Mesenchymal stem cell (in vitro differentiated cells and primary cell): ENCODE results near the gene FOXF2.

ENCODE experiments used
- DNase-seq: peaks from one replicate; pipeline ENCODE4 v3.0.0-alpha.2; 2013
- H2AFZ ChIP-seq: one replicate; pipeline ENCODE4 v1.6.1; 2013; ENCODE audit warnings: low read depth, mild to moderate bottlenecking, control low read depth, inconsistent platforms, low read length, moderate library complexity
- H2AK5ac ChIP-seq: 2 replicates; pipeline ENCODE4 v1.6.1; 2013; ENCODE audit warnings: low read length, moderate library complexity, mild to moderate bottlenecking, inconsistent platforms; ENCODE audit not compliant: severe bottlenecking
- H2BK120ac ChIP-seq: one replicate; pipeline ENCODE4 v1.6.1; 2013; ENCODE audit warnings: low read depth, mild to moderate bottlenecking, inconsistent platforms, low read length, moderate library complexity
- H2BK12ac ChIP-seq, 2 experiments: one replicate each; pipeline ENCODE4 v1.6.1; 2013; ENCODE audit warnings: inconsistent platforms in 2 of 2, low read length in 2 of 2, mild to moderate bottlenecking in 2 of 2, moderate library complexity in 2 of 2, control low read depth in 1 of 2
- H2BK15ac ChIP-seq: one replicate; pipeline ENCODE4 v1.6.1; 2013; ENCODE audit warnings: mild to moderate bottlenecking, low read depth, inconsistent platforms; ENCODE audit not compliant: poor library complexity, severe bottlenecking
- H2BK5ac ChIP-seq: 2 replicates; pipeline ENCODE4 v1.6.1; 2013; ENCODE audit warnings: low read depth, mild to moderate bottlenecking, low read length, control low read depth, inconsistent platforms; ENCODE audit not compliant: poor library complexity, severe bottlenecking
- H3K14ac ChIP-seq, 2 experiments: one replicate each; pipeline ENCODE4 v1.6.1; 2013; ENCODE audit warnings: inconsistent platforms in 2 of 2, low read length in 2 of 2, control low read depth in 1 of 2, mild to moderate bottlenecking in 1 of 2, moderate library complexity in 1 of 2
- H3K18ac ChIP-seq, 2 experiments: one replicate each; pipeline ENCODE4 v1.6.1; 2013; ENCODE audit warnings: inconsistent platforms in 2 of 2, low read length in 2 of 2, control low read depth in 1 of 2, low read depth in 1 of 2, mild to moderate bottlenecking in 1 of 2
- H3K23ac ChIP-seq, 2 experiments: one replicate each; pipeline ENCODE4 v1.6.1; 2013; ENCODE audit warnings: inconsistent platforms in 2 of 2, low read length in 2 of 2, mild to moderate bottlenecking in 2 of 2, moderate library complexity in 2 of 2, control low read depth in 1 of 2
- H3K27ac ChIP-seq: 2 replicates; pipeline ENCODE4 v1.5.1; 2013; ENCODE audit warnings: mild to moderate bottlenecking, moderate library complexity, low read length, control low read depth, inconsistent platforms; ENCODE audit not compliant: poor library complexity, severe bottlenecking
- H3K27me3 ChIP-seq, 2 experiments: 2 replicates each; pipeline versions ENCODE4 v1.6.1 to v1.7.0; 2013; ENCODE audit warnings: low read length in 2 of 2, mild to moderate bottlenecking in 2 of 2, moderate library complexity in 2 of 2, control low read depth in 1 of 2, inconsistent platforms in 1 of 2; ENCODE audit not compliant: control insufficient read depth in 1 of 2, insufficient read depth in 1 of 2
- H3K36me3 ChIP-seq, 2 experiments: 2 replicates each; pipeline versions ENCODE4 v1.6.1 to v1.7.0; 2013; ENCODE audit warnings: low read length in 2 of 2, control low read depth in 1 of 2, inconsistent platforms in 1 of 2, low read depth in 1 of 2, mild to moderate bottlenecking in 1 of 2; ENCODE audit not compliant: insufficient read depth in 2 of 2, control insufficient read depth in 1 of 2
- H3K4ac ChIP-seq, 2 experiments: one replicate each; pipeline ENCODE4 v1.6.1; 2013; ENCODE audit warnings: inconsistent platforms in 2 of 2, low read length in 2 of 2, mild to moderate bottlenecking in 2 of 2, moderate library complexity in 2 of 2, control low read depth in 1 of 2, low read depth in 1 of 2
- H3K4me1 ChIP-seq: 2 replicates; pipeline ENCODE4 v1.6.1; 2013; ENCODE audit warnings: low read depth, low read length, control low read depth; ENCODE audit not compliant: control insufficient read depth, insufficient read depth
- H3K4me2 ChIP-seq: 2 replicates; pipeline ENCODE4 v1.6.1; 2013; ENCODE audit warnings: low read length, mild to moderate bottlenecking, inconsistent platforms; ENCODE audit not compliant: poor library complexity, severe bottlenecking
- H3K4me3 ChIP-seq, 2 experiments: 2 replicates each; pipeline versions ENCODE4 v1.5.1 to v1.7.0; 2013; ENCODE audit warnings: low read length in 2 of 2, mild to moderate bottlenecking in 2 of 2, control low read depth in 1 of 2, low read depth in 1 of 2; ENCODE audit not compliant: insufficient read depth in 1 of 2
- H3K79me1 ChIP-seq: replicated peaks from 2 replicates; pipeline ENCODE4 v1.6.1; 2013; ENCODE audit warnings: mild to moderate bottlenecking, control low read depth, low read length, inconsistent platforms; ENCODE audit not compliant: poor library complexity, severe bottlenecking
- H3K9ac ChIP-seq: 2 replicates; pipeline ENCODE4 v1.7.0; 2013; ENCODE audit warnings: mild to moderate bottlenecking, low read length, moderate library complexity
- H3K9me3 ChIP-seq: 2 replicates; pipeline ENCODE4 v1.7.0; 2013; ENCODE audit warnings: mild to moderate bottlenecking, low read length; ENCODE audit not compliant: control insufficient read depth
- H4K8ac ChIP-seq: one replicate; pipeline ENCODE4 v1.6.1; 2013; ENCODE audit warnings: inconsistent platforms, mild to moderate bottlenecking, low read length, moderate library complexity
- H4K91ac ChIP-seq: one replicate; pipeline ENCODE4 v1.6.1; 2013; ENCODE audit warnings: mild to moderate bottlenecking, low read length, inconsistent platforms
- WGBS: methylation state at CpG from one replicate; pipeline ENCODE4 v1.1.7; 2013; ENCODE audit warnings: mixed read lengths; 5-methylcytosine and 5-hydroxymethylcytosine counted together

Gene FOXF2

DNA sequence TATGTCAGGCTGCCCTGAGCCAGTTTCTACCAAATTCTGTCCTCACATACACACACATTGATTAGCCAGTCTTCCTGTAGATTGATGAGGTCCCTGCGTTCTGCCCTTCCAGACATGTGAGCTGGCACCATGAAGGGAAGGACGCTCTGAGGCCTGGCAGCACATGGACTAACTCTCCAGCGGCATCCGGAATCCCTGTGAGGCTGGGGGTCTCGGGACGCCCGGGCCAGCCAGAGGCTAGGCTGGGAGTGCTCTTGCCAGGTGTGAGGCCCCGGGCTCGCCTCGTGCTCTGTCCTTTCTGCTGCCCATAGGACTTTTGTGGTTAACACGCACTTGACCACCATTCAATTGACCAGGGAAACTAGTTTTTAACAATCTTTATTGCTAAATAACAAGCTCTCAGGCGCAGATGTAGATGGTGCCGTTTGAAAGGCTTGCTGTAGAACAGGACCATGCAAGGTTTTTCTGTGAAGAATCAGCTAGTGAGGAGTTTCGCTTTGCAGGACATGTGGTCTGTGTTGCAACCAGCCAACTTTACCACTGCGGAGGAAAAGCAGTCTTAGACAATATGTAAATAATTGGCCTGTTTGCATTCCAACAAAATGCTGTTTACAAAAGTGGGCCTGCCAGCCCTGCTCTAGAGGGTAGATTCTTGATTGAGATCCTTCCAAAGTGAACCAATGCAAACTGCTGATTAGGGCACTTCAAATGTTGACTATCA is 29.3 kb downstream of the FOXF2 start:
- Histone ChIP-seq H2BK15ac (no peak overlapping the region), H3K79me1 (no peaks in the 10 kb centered on the region), H3K4me1 (peaks cover 2% of the 10 kb centered on the region), H4K91ac (peak overlapping the region; percentile 74), H4K8ac (no peak overlapping the region), H2BK5ac (no peak overlapping the region), H3K4me3 (no peak overlapping the region), H2AK5ac (no peak overlapping the region), H3K4ac (no peak overlapping the region), H2BK120ac (no peak overlapping the region), H3K36me3 (no peaks in the 10 kb centered on the region), H3K4me2 (no peak overlapping the region), H3K23ac (no peak overlapping the region), H2BK12ac (no peak overlapping the region), H3K18ac (peak overlapping the region in 1 of 2 experiments; percentile 18), H2AFZ (no peak overlapping the region), H3K9me3 (no peaks in the 10 kb centered on the region), H3K27ac (no peak overlapping the region), H3K27me3 (peaks cover 12 to 35% of the 10 kb centered on the region in 2 experiments), H3K9ac (no peak overlapping the region), H3K14ac (no peak overlapping the region)
- DNase-seq, result peak; percentile 76
- 74% methylated on average over 14 of the region's 15 CpGs for WGBS

DNA sequence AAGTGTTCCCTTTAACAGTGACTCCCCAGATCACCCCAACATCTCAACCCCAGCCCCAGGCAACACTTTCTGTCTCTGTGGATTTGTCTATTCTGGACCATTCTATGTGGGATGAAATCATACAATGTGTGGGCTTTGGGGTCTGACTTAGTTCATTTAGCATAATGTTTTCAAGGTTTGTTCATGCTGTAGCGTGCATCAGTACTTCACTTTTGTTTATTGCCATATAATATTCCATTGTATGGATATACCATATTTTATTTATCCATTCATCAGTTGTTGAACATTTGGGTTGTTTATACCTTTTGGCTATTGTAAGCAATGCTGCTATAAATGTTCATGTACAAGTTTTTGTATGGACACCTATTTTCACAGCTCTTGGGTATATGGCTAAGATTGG is 31.0 kb downstream of the FOXF2 start:
- Histone ChIP-seq H3K4me2 (no peak overlapping the region), H2BK15ac (no peak overlapping the region), H4K91ac (no peak overlapping the region), H3K27me3 (peaks cover 12 to 19% of the 10 kb centered on the region in 2 experiments), H3K4ac (no peak overlapping the region), H2AK5ac (no peak overlapping the region), H3K27ac (no peak overlapping the region), H4K8ac (no peak overlapping the region), H2BK12ac (no peak overlapping the region), H3K36me3 (no peaks in the 10 kb centered on the region), H3K14ac (no peak overlapping the region), H3K23ac (no peak overlapping the region), H3K9me3 (no peaks in the 10 kb centered on the region), H3K4me3 (no peak overlapping the region), H2BK120ac (no peak overlapping the region), H3K4me1 (peaks cover 7% of the 10 kb centered on the region), H3K79me1 (no peaks in the 10 kb centered on the region), H3K18ac (no peak overlapping the region), H2AFZ (no peak overlapping the region), H3K9ac (no peak overlapping the region), H2BK5ac (no peak overlapping the region)
- no peak for DNase-seq
- WGBS, result no CpG with 5 or more reads among the region's 1 CpG

DNA sequence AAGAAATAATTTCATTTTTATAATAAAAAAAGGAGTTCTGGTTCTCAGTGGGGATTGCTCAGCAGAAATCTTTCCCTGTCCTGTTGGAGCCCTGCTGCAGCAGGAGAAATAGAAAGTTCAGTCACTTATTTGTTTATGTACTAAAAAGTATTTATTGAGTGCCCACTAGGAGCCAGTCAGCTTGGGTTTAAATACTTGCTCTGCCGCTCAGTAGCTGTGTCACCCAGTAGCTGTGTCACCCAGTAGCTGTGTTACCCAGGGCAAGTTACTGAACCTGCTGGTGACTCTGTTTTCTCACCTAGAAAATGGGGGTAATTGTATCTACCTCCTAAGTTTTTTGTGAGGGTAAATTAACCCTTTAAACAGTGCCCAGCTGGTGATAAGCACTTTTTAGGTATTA is 32.9 kb downstream of the FOXF2 start:
- no peak overlapping the region for H2BK12ac ChIP-seq
- H2BK5ac ChIP-seq, result no peak overlapping the region
- WGBS, result 76% methylated on average over 1 of the region's 1 CpG
- no peak overlapping the region for H2BK120ac ChIP-seq
- no peak overlapping the region for H3K23ac ChIP-seq
- H3K79me1 ChIP-seq, result no peaks in the 10 kb centered on the region
- H4K91ac ChIP-seq, result no peak overlapping the region
- DNase-seq, result no peak
- H3K27me3 ChIP-seq, result peaks cover 12 to 20% of the 10 kb centered on the region in 2 experiments
- no peak overlapping the region for H3K14ac ChIP-seq
- no peaks in the 10 kb centered on the region for H3K9me3 ChIP-seq
- H3K4me1 ChIP-seq, result peaks cover 7% of the 10 kb centered on the region
- no peak overlapping the region for H4K8ac ChIP-seq
- H3K4me2 ChIP-seq, result no peak overlapping the region
- H3K4me3 ChIP-seq, result no peak overlapping the region
- H3K18ac ChIP-seq, result no peak overlapping the region
- H2AFZ ChIP-seq, result no peak overlapping the region
- no peak overlapping the region for H3K27ac ChIP-seq
- H3K36me3 ChIP-seq, result no peaks in the 10 kb centered on the region
- H3K9ac ChIP-seq, result no peak overlapping the region
- H2BK15ac ChIP-seq, result no peak overlapping the region
- no peak overlapping the region for H3K4ac ChIP-seq
- H2AK5ac ChIP-seq, result no peak overlapping the region

DNA sequence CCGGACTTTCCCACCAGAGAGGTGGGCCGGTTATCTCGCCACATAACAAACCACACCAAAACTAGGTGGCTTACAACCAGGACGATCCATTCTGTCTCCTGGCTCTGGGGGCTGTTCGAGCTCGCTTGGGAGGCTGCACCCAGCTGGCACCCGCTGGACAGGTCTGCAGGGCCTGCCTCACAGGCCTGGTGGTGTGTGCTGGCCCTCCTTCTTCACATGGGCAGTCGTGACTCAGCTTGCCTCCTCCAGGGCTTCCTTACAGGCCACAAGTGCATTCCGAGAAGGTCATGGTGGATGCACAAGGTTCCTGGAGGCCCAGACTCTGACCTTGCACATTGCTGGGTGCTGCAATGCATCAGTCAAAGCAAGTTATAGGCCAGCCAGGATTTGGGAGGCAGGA is 34.2 kb downstream of the FOXF2 start:
- Histone ChIP-seq H3K9ac (no peak overlapping the region), H3K4ac (no peak overlapping the region), H3K27me3 (peaks cover 9 to 19% of the 10 kb centered on the region in 2 experiments), H3K18ac (peak overlapping the region in 1 of 2 experiments; percentile 2), H3K79me1 (no peaks in the 10 kb centered on the region), H3K27ac (no peak overlapping the region), H3K9me3 (no peaks in the 10 kb centered on the region), H2AK5ac (no peak overlapping the region), H3K4me1 (peaks cover 7% of the 10 kb centered on the region), H2BK15ac (no peak overlapping the region), H3K4me3 (no peak overlapping the region), H4K91ac (no peak overlapping the region), H2BK5ac (no peak overlapping the region), H4K8ac (no peak overlapping the region), H3K23ac (peak overlapping the region in 1 of 2 experiments; percentile 83), H3K4me2 (no peak overlapping the region), H3K14ac (peak overlapping the region in 1 of 2 experiments; percentile 75), H3K36me3 (no peaks in the 10 kb centered on the region), H2AFZ (no peak overlapping the region), H2BK120ac (no peak overlapping the region), H2BK12ac (no peak overlapping the region)
- peak; percentile 33 for DNase-seq
- 86% methylated on average over 9 of the region's 9 CpGs for WGBS
